Activated T-cell treated with anti-CD3 and anti-CD28 coated beads, Interleukin-2, amount 50 U/mL, for 48 hours (primary cell): Measurements from ENCODE around the gene ZNF587B.
"Not testable (repeated sequence)": the region's sequence is repeated elsewhere in the genome, so short reads cannot be mapped to it uniquely, and the experiment has no call there.

Source experiments
- DNase-seq, 2 experiments: peaks; one replicate each; pipeline ENCODE4 v3.0.0-alpha.2; 2020

Gene ZNF587B

GRCh38 chr19:57873883-57874799, 44.0 kb downstream of the ZNF587B start:
- DNase-seq = not testable (repeated sequence)

DNA sequence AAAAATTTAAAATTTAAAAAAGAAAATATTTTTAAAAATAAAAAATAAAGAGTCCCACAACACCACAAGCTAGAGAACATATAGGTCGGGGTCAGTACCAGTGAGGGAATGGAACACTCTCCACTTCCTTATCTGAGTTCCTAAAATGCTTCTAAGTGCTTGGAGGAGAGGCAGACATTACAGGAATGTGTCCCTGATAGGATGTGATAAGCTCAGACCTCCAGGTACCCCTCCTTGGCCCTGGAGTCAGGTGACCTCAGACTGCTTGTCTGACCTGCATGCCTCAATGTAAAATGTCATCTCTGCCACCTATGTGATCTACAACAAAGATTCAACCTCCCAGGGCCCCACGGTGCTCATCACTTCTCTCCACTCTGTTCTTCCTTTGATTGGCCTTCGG, 55.9 kb downstream of the ZNF587B start:
- no peak for DNase-seq

DNA sequence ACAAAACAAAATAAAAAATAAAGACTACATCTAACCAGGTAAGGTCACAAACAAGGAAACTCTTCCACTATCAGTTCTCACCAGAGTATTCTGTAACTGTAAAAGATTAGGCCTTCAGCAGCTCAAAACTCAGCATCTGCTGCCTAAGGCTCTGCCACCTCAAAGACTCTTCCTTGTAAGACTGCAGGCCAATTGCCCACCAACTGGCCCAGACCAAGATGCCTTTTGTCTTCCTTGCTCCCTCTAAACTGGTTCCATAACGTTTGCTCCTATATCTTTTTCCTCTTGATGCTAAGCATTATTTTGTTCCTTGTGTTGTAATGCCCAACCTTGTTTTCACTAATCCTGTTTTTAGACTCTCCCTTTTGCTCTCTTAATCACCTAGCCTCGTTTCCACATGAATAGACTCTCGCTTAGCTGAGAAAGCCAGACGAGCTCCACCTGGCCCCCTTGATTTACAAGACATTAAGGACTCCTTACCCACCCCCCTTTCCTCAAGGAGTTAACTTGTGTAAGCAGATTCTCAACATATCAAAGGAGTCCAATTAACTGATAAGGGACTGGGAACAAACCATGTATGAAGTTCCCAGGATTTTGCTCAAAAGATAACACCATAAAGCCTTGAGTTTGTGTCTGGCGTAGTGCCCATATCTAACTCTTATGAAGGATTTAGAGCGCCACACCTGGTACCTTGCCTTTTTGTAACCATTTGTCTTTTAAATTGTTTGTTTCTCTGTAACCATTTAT, 57.3 kb downstream of the ZNF587B start:
- DNase-seq = no peak

DNA sequence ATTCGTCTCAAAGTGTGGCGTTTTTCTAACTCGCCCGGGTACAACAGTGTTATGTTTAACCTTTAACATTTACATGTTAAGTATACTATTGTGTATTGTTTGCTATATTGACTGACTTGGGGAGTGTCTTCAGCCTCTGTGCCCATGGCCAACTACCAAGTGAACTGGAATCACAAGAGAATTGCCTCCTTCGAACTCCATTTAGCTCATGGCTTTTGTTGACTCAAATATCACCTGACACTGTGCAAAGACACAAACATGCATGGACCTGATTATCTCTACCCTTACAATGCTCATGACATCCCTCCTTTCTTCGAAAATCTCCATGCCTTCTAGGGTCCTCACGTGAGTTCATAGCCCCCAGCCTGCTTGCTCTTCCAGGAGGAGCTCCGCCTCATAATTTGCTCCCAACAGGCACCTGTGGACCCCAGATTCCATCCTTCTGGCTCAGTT, 58.0 kb downstream of the ZNF587B start:
- no peak for DNase-seq

DNA sequence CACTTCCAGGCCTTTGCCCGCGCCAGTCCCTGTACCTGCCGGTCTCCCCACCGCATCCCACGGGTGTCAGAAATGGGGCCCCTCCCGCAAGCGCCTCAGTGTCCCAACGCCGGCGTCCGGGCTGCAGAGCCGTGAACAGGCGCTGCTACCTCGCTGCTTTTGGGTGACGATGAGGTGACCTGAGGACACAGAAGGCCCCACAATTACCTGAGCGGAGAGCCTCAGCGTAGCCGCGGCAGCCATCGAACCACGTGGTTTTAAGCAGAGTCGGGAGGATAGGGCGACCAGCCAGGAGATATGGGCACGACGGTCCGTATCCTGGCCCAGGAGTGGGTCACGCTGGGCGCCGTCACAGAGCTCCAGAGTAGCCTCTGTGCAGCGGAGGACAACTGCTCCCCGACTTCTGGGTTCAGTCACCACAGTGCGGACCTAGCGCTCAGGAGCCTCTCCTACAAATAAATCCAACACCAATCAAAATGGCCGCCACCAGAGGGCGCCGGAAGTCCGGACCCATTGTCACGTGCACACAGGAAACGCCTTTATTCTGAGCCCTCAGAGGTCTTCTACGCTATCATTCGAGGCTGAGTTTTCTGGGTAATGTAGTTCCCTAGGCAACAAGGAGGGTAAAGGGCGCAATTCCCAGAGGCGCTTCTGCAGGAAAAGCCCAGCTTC, 58.6 kb downstream of the ZNF587B start, which contains the start of gene ZNF814:
ZNF814 (minus strand) TSS at position 478 of the 672 bp plus-strand sequence; CDS start at position 243, 235 bp downstream.
- peak; percentile 88 for DNase-seq

GRCh38 chr19:57890706-57891105, 60.6 kb downstream of the ZNF587B start:
- not testable (repeated sequence) for DNase-seq
